Fibroblast of skin of abdomen (primary cell): ENCODE results near the gene SMG6.

ENCODE experiments used
- DNase-seq: peaks from one replicate; pipeline ENCODE4 v3.0.0-alpha.2; 2013

The SMG6 gene

DNA sequence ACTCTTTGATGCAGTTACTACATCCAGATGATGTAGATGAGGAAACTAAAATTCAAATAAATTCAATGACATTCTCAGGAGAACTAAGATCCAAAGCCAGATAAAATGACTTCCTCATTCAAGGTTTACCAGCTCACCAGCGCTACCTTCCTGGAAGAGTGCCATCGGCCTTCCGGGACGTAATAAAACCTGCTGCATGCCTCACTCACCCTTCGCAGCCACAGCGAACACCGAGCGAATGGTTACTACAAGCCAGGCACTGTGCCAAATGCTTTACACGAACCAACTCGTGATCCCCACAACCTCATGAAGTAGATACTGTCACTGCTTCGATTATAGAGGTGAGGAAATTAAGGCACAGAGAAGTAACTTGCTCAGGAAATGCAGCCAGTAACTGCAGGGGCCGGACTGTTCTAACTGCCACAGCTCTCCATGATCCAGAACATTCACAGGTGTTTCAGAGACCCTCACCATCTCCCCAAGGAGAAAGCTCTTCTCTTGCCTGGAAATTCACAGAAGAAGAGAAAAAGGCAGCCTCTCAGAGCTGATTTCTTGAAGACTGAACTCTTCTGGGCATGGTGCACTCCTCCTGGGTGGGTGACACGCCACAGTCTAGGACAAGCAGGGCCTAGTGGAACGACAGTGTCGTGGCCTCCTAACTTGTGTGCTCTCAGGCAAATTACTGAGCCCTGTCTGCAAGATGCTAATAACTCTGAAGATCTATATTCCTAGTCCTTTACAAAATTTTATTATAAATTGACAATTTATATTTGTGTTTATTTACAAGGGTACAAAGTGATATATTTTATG, 201.9 kb downstream of the SMG6 start:
- no peak for DNase-seq

DNA sequence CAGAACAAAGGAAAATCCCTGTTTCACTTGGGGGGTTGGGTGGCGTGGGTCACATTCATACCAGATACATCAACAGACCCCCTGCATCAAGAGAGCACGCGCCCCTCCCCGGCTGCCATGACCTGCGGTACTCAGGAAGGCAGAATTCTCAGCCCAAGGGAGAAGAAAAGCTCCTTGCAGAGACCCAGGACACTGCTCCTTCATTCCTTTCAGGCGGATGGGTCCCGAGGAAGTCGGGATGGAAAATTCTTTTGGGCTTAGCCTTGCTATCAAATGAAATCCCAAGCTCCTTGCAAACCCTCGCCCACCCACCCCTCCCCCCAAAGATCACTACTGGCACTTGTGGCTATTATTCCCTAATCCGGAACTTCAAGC, 208.1 kb downstream of the SMG6 start:
- no peak for DNase-seq

DNA sequence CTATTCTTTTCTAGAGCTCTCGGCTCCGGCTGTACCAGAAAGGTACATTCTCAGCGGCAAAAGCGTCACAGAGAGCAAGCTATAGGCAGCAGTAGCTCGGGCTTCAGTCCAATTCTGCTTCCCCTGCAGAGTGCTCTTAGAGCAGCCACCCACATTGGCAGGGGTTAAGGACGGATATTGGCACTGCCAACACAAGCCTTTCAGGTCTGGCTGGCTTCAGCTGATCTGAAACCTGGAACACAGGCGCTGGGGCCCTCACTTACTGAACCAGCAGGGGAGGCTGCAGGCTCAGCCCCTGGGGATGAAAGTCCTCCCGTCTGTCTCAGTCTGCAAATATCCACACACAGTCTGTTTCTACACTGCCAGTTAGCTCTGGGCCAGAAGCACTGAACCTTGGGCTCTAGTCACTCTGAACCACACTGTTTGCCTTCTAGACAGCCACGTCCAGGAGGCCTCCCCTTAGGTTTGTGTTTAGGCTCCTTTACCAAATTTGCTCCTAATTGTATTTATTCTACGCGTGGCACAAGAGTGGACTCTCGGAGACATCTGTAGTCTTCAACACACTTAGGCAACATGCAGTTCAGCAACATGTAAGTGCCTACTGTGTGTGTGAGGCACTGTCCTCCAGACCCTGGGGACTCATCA, 208.6 kb downstream of the SMG6 start:
- peak; percentile 82 for DNase-seq

DNA sequence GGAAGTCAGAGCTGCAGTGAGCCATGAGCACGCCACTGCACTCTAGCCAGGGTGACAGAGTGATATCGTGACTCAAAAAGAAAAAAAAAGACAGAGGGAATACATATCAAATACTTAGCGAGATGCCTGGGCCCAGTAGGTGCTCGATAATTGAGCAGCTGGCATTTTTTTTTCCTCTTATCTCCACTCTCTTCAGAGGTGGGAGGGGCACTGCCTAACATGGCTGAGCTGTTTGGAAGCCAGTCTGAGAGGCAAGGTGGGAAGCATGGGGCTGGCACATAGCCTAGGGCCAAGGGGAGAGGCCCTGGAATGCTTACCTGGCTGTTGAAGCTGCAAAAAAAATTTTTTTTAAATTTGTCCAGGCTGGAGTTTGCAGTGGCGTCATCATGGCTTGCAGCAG, 210.2 kb downstream of the SMG6 start:
- no peak for DNase-seq

DNA sequence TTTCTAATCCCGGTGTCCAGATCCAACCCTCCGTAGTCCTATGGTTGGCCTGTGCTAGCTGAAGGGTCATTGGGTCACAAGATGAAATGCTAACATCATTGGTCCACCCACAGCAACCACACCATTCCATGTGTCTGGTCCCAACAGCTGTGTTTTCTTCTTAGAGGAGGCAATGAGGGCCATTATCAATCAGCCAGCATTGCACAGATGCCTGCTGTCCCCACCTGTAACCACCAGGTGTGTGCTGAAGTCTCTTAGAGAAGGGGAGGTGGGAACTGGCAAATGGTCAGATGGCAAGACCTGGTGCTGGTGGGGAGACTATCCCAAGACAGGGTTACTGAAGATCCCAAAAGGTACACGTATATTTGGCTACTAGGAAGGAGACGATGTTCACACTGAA, 211.3 kb downstream of the SMG6 start:
- no peak for DNase-seq

DNA sequence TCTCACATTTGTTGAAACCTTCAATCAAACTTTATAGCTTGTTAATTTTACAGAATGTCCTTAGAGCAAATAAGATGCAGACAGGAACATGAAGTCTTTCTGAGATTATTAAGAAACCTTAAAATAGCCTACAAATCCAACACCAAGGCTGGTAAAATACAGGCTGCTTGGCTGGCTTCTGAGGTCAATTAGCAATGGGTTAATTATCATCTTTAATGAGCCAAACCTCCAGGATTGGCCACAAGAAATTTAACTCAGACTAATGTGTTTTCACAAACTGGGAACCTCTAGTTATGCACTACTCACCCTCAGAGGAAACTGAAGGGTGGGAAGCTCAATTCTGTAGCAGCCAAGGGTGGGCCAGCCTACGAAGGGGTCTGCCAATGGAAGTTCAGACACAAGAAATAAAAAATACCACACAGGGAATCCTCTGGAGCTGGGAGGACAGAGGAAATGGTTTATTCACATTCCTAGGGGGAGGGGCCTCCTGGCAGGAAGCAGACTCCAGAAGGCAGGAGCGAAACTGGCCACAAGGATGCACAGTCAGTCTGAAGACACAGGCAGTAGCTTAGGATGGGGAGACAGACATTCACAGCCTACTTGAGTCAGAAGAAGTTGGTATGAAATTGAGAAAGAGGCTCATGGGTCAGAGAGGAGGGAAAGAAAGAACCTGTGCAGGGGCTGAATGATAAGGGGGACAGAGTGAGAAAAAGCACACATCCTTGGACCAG, 212.6 kb downstream of the SMG6 start:
- peak; percentile 98 for DNase-seq

DNA sequence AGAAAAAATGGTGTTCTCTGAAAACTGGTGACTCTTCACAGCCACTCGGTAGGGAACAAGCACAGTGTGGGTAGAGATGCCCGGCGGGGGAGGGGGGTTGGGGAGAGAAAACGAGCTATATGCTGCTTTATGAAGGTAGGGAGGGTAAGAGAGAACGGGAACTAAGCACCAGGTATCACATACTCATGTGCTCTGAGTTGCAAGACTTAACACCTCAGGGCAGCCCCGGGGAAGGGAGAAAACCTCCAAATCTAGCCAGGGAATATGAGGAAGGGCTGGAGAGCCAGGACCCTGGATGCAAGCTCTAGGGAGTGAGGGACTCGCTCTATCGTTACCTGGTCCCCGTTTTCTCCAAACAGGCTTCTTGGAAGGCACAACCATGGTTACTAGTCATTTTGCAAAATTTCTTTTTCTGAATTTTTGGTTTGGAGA, 213.4 kb downstream of the SMG6 start:
- DNase-seq: no peak

DNA sequence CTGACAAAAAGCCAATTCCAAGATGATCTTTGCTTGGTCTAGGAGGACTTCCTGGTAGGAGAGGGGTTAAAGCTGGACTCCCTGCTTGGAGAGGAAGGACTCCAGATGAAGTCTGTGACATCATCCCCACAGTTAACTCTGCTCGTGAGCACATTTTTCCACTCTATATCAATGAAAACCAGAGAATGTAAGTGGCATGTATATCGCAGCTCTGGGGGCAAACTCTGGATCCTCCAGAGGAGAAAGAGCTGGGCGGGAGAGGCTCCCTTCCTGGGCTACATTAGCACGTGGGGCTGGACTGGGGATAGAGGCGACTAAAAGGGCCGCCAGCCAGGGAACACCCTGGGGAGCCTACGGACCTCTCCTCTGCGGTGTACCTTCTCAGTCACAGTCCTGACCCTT, 214.6 kb downstream of the SMG6 start:
- DNase-seq: peak; percentile 79

DNA sequence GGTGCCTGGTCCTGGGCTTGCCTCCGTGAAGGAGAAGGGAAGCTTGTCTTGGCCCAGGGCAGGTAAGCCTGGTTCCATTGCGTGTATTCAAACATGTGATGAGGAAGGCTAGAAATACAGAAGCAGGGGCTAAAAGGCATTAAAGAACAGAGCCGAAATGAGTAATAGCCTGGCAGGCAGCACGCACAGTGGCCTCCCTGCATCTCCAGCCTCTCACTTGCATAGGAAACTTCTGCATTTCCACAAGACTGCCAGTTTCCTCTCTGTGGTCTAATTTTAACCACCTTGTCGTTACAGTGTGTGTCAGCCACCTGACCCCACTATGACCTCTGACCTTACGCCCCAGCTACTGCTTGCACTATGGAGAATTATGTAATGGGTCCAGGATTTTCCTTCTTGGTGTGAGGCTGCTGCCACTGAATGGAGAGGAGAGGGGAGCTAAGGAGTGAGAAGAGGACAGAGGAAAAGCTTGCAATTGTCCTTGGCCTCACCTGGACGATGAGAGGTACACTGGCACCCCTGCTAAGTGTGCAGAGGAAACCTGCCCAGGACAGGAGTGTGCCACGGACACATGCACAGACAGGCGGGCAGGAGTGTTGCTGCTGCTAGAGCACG, 215.9 kb downstream of the SMG6 start:
- no peak for DNase-seq

DNA sequence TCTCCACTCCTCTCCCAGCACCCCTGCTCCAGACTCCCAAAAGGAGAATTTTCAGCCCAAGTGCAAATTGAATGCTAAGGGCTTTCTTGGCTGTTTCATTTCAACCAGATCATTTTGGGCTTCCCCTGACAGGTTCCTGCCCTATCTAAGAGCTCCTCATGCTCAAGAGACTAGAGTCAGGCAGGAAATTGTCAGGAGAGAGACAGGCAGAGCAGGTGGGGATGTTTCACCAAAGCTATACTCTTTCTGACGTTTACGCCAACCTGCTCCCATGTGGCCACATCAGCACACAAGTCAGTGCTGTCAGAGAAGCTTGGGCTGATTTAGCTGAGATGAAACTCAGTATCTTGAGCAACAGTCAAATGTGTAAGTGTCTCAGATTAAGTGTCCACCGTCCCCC, 217.3 kb downstream of the SMG6 start:
- DNase-seq: no peak

DNA sequence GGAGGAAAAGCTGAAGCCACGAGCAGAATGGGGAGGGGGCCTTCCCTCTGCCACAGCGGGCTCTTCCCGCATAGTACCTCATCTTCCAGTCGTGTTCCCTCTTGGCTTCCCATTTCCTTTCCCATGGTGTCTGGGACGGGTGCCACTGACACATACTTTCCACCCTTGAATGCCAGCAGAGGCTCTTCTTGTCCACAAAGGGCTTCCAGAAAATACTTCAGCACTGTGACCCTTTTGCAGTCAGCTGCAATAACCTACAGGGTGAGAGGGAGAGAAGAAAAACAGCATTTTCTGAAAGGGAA, 218.0 kb downstream of the SMG6 start:
- peak; percentile 63 for DNase-seq

DNA sequence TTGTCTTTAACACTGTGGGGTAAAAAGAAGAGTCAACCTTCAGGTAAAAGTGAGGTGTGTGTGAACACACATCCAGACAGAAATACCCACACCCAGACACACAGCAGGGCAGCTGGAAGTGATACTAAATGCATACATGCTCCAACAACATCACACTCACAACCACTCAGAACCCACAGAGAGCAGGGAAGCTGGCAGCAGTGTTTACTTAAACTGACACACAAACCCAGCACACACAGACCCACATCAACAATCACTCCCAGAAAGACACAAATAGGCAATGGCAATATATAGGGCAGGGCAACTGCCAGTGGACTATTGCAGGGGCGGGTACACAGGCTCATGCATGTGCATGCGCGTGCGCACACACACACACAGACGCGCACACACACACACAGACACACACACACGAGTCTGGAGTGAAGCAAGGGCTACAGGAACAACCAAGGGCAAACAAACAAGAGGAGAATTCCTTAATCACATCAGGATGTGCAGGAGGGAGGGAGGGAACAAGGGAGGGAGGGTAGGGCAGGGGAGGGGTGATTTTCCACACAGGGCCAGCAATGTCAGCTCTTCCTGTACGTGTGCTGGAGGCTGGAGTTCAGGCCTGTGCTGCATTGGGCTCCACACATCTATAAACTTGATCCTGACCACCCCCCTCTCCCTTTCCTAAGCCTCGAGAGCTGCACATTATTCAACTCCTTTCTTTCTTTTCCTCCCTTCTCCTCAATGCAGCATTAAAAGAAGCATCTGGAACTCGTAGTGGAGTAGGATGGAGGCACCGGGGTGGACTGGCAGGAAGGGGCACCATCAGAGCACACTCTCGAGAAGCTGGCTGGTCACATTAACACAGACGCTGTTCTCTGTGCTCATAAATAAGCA, 218.6 kb downstream of the SMG6 start:
- peak; percentile 93 for DNase-seq

DNA sequence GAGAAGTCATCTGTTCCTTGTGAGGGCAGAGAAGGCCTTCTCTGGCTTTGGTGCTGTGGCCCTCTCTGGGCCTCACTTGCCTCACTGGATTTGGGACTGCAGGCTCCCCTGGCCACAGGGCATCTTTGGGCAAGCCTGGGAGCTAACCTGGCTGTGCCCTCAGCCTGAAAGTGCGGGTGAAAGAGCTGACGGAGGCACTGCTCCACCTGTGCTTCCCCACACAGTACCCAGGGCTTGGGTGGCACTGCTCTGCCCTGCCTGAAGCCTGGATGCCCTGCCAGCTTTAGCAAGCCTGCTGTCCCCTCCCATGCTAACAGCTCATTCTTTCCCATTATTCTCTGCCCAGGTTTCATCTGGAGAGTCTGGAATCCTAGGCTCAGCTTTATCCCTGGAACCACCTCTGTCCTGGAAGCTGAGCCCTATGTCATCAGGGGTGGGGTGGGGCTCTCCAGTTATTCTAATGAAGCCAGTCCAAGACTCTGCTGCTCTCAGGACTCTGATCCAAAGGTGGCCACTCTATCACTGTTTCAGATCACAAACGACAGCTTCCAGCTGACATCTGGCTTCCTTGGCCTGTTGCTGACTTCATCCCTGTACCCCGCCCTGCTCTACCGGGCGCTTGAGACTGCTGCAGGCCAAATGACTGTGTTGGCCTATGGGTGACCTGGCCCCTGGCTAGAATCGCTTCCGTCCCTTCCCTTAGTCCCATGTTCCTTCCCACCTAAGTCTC, 219.4 kb downstream of the SMG6 start:
- no peak for DNase-seq

DNA sequence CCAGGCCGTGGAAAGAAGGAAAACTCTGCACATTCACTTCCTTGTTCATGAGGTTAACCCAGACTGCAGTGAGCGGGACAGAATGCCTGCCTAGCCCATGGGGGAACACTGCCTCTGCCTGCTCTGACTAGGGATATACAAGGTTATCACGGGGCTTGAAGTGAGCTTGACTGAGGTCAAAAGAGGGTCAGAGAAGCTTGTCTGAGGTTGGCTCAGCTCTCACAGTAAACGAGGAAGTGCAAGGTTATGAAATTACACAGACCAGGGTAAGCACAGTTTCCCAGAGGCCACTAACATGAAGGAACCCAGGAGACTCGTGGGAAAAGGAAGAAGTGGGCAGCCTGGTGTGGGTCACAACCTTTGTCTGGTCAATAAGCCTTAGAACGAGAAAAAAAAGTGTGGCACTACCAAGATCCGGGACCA, 220.0 kb downstream of the SMG6 start:
- no peak for DNase-seq

DNA sequence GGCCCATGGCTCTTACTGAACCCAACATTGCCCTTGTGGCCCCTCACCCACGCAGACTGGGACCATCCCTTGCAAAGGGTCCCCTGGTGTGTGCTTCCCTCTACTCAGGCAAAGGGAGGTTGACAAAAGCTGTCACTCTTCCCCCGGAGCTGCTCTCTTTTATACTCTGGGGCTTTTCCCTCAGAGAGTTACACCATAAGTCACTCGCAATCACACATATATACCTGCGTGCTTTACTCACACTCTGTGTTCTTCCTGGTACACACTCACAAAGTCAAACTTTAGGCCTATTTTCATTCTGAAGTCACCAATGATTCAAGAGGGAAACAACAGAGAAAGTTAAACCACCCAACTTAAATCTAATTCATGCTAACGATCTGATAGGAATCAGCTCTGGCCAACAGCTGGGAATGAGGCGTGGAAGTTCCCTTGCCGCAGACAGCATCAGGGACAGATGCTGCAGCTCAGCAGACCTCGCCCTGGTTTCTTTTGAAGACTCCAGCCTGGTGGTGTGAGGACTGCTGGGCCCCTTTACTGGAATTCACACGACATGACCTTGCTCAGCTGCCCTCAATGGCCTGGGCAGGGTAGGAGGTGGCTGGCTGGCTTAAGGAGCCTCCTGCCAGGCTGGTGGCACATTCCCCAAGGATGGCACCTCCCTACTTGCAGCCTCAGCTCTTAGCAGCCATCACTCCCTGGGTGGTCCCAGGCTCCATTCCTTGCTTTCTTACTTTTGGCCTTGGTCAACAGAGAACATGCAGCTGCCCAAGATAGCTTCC, 221.4 kb downstream of the SMG6 start:
- DNase-seq: peak; percentile 57

DNA sequence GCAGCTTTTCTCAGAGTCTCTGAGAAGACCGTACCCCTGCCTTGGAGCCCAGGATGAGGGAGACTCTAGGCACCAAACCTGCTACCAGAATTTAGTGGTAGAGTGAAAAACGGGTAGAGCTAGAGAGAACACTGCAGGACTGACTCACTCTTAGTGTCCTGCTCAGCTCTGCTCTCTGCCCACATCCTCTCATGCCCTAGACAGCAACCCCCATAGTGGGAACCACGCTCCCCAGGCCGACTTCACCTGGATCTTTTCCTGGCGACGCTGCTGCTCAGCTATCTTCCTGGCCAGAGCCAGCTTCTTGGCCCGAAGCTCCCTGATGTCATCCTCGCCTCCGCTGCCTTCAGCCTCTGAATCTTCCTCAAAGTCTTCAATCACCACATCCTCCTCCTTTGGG, 222.0 kb downstream of the SMG6 start:
- peak; percentile 60 for DNase-seq

DNA sequence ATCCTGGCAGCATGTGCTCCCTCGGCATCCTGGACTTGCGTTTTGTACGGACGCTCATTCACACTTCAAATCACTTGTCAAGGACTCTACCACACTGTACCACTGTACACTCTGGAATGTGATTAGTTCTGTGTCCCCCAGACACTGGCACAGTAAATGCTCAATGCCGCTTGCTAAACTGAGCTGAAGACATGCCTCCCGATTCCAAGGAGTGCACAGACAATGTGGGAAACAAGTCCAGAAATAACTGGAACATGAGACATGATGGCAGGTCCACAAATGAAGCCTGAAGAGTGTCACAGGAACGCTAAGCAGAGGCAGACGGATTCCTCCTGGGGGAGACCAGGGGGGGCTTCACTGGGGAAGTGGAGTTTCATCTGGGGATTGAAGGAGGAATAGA, 226.5 kb downstream of the SMG6 start:
- DNase-seq: no peak

DNA sequence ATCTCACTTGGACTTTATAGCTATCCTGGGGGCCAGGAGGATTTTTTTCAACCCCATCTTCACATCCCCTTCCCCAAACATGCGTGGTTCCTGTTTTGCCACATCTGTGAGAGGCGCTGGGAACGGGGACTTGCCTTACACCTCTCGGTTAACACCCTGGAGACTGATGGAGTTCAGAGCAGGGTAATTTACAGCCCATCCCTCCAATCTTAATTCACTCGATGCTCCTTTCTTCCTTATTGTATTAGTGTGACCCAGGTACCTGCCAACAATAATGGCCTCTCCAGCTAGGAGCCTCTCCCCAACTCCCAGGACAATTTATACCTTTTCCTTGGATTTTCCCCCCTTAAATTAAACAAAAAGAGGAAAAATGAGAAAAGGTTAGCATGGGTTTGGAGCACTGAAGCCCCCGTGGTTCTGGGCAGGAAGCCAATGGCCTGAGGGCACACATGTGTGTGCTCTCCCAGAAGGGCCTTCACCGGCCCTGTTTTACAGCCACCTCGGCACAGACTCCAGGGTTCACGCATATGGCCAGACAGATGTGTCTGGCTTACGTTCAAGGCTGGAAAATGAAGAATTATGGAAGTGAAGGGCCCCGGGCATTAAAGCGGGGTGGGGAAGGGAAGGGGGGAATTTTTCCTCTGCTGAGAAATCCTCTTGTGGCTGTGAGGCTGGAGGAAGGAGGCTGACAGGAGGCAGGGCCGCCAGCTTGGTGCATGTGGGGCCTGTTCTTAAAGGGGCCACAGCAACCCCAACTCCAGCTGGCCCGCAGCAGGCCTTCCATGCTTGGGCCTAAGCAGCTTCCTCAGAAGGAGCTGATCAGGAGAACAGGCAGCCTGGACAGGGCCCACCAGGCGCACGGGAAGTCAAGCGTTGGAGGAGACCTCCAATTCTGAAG, 227.2 kb downstream of the SMG6 start:
- DNase-seq: peak; percentile 75

DNA sequence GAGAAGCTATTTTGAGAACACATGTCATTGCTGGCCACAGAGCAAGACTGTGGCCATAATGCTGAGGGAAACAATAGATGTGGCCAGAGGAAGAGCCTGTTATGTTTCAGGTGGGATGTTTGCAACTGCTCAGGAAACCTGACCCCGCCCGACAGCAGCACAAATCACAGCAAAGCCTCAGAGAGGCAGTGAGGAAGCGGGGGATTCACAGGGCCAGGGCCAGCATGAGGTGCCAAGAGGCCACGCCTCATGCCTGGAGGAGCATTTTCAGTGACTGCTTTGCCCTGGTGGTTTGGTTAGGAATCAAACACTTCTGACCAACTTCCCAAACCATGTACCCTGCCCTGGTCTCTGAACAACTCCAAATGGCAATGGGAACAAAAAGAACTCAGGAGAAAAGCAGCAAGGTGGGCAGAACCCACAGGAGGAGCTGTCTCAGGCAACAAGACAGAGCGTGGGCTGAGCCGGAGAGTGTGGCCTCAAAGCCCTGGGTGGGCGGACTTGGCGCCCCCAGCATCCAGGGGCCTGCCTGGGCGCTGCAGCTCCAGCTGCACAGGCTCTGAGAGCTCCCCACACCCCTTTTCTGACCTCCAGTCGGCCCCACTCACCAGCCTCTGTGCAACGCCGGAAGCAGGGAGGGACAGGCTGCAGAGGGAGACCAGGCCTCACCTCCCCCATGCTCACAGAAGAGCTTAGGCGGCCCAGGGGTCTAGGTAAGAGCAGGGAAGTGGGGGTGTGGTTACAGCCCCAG, 228.1 kb downstream of the SMG6 start:
- peak; percentile 53 for DNase-seq
